Neural progenitor cell (in vitro differentiated cells): ENCODE measurements around the gene MACROD2. TPM values are rescaled to one million over a fixed set of nuclear protein-coding genes. Genes with fewer than 3 reads are reported as not detected.
"Not testable (repeated sequence)": the region's sequence is repeated elsewhere in the genome, so short reads cannot be mapped to it uniquely, and the experiment has no call there.

Experiments used
- DNase-seq: peaks from one replicate; pipeline ENCODE4 v3.0.0-alpha.2; 2016; ENCODE audit warnings: low spot score
- H2AFZ ChIP-seq: fragments of 200-600 bp; sonication (generic); replicated peaks from 2 replicates; pipeline ENCODE4 v1.6.1; 2016; ENCODE audit warnings: antibody characterized with exemption
- H3F3A ChIP-seq: fragments of 200-600 bp; sonication (generic); 2 replicates; pipeline ENCODE4 v1.6.1; 2016; ENCODE audit warnings: antibody characterized with exemption, low read depth
- H3K27ac ChIP-seq: fragments of 200-600 bp; sonication (generic); 2 replicates; pipeline ENCODE4 v1.5.1; 2016; ENCODE audit warnings: mild to moderate bottlenecking
- H3K27me3 ChIP-seq: fragments of 200-600 bp; sonication (generic); 2 replicates; pipeline ENCODE4 v1.6.1; 2016; ENCODE audit warnings: mild to moderate bottlenecking, moderate library complexity
- H3K36me3 ChIP-seq: fragments of 200-600 bp; sonication (generic); 2 replicates; pipeline ENCODE4 v1.5.1; 2016
- H3K4me1 ChIP-seq: fragments of 200-600 bp; sonication (generic); 2 replicates; pipeline ENCODE4 v1.6.1; 2016; ENCODE audit warnings: mixed run types
- H3K4me2 ChIP-seq: fragments of 200-600 bp; sonication (generic); 2 replicates; pipeline ENCODE4 v1.6.1; 2016
- H3K4me3 ChIP-seq: fragments of 200-600 bp; sonication (generic); 2 replicates; pipeline ENCODE4 v1.5.1; 2016
- H3K79me2 ChIP-seq: fragments of 200-600 bp; sonication (generic); 2 replicates; pipeline ENCODE4 v1.6.1; 2016; ENCODE audit warnings: low read depth
- H3K9ac ChIP-seq: fragments of 200-600 bp; sonication (generic); 2 replicates; pipeline ENCODE4 v1.6.1; 2016
- H3K9me3 ChIP-seq: fragments of 200-600 bp; sonication (generic); 2 replicates; pipeline ENCODE4 v1.5.1; 2016; ENCODE audit warnings: low read depth
- H4K20me1 ChIP-seq: fragments of 200-600 bp; sonication (generic); 2 replicates; pipeline ENCODE4 v1.6.1; 2016; ENCODE audit warnings: low read depth
- H3K27ac Mint-ChIP-seq: 3 replicates; pipeline ENCODE4 v1.8.0; 2021; ENCODE audit warnings: mixed read lengths
- H3K27me3 Mint-ChIP-seq: 2 replicates; pipeline ENCODE4 v1.8.0; 2022; ENCODE audit warnings: low read depth, mild to moderate bottlenecking, inconsistent platforms, moderate library complexity, mixed read lengths; ENCODE audit not compliant: insufficient read depth
- H3K36me3 Mint-ChIP-seq: 3 replicates; pipeline ENCODE4 v1.8.0; 2021; ENCODE audit warnings: mixed read lengths
- H3K4me1 Mint-ChIP-seq: 3 replicates; pipeline ENCODE4 v1.8.0; 2021; ENCODE audit warnings: mixed read lengths
- H3K4me3 Mint-ChIP-seq: 3 replicates; pipeline ENCODE4 v1.8.0; 2021; ENCODE audit warnings: mild to moderate bottlenecking, moderate library complexity, mixed read lengths
- H3K9me3 Mint-ChIP-seq: 3 replicates; pipeline ENCODE4 v1.8.0; 2020; ENCODE audit warnings: mixed read lengths
- EZH2 ChIP-seq: fragments of 200-600 bp; sonication (generic); IDR thresholded peaks from 2 replicates; pipeline ENCODE4 v1.6.1; 2017; ENCODE audit warnings: antibody characterized with exemption, mild to moderate bottlenecking, moderate library complexity
- EZH2phosphoT487 ChIP-seq: fragments of 200-600 bp; sonication (generic); IDR thresholded peaks from 2 replicates; pipeline ENCODE4 v1.6.1; 2017; ENCODE audit warnings: antibody characterized with exemption
- total RNA-seq: library from RNA; depleted of rRNA; stranded (reverse); fragments of >200 nt; gene quantifications from 2 replicates; pipeline ENCODE4 v1.2.3, GENCODE V29; 2015; ENCODE audit warnings: low replicate concordance
- TF ChIP-seq, protein P1 (sequence below): fragments of 200-600 bp; sonication (generic); IDR thresholded peaks from 2 replicates; pipeline ENCODE4 v1.5.1; 2017; ENCODE audit warnings: antibody characterized with exemption, mild to moderate bottlenecking

MACROD2 gene
- total RNA-seq, 1 donor from 2014 or later, result 11.9 TPM

DNA sequence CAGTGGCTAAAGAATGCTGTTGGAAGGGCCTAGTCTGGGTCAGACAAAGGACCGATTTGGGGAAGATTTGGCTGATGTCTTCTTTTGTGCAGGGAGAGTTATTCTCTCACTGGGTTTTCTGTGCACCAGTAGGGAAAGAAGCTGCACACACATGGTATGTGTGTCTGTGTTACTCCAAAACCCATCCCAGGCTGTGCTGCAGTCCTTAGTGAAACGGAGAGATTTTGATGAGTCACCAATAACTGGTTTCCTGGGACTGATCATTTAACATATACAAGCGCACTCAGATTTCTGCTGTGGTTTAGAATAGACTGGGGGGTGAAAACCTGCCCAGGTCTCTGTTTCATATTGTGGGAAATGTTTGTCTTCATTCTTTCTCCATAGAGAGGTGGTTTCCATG lies 1528.1 kb downstream of the MACROD2 start:
- Mint-ChIP-seq H3K27me3 (peaks cover 2% of the 10 kb centered on the region), H3K9me3 (peaks cover 6% of the 10 kb centered on the region), H3K36me3 (no peaks in the 10 kb centered on the region), H3K27ac (no peak overlapping the region), H3K4me1 (peaks cover 13% of the 10 kb centered on the region), H3K4me3 (no peak overlapping the region)
- Histone ChIP-seq H3K9me3 (no peaks in the 10 kb centered on the region), H3K36me3 (no peaks in the 10 kb centered on the region), H4K20me1 (no peaks in the 10 kb centered on the region), H3K9ac (no peak overlapping the region), H3K27ac (no peak overlapping the region), H2AFZ (no peak overlapping the region), H3K79me2 (no peaks in the 10 kb centered on the region), H3F3A (no peaks in the 10 kb centered on the region), H3K27me3 (no peaks in the 10 kb centered on the region), H3K4me2 (no peak overlapping the region), H3K4me3 (no peak overlapping the region), H3K4me1 (no peaks in the 10 kb centered on the region)
- TF ChIP-seq EZH2, result no peak
- TF ChIP-seq, protein P1, sequence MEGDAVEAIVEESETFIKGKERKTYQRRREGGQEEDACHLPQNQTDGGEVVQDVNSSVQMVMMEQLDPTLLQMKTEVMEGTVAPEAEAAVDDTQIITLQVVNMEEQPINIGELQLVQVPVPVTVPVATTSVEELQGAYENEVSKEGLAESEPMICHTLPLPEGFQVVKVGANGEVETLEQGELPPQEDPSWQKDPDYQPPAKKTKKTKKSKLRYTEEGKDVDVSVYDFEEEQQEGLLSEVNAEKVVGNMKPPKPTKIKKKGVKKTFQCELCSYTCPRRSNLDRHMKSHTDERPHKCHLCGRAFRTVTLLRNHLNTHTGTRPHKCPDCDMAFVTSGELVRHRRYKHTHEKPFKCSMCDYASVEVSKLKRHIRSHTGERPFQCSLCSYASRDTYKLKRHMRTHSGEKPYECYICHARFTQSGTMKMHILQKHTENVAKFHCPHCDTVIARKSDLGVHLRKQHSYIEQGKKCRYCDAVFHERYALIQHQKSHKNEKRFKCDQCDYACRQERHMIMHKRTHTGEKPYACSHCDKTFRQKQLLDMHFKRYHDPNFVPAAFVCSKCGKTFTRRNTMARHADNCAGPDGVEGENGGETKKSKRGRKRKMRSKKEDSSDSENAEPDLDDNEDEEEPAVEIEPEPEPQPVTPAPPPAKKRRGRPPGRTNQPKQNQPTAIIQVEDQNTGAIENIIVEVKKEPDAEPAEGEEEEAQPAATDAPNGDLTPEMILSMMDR, result no peak
- no peak for TF ChIP-seq EZH2phosphoT487
- DNase-seq, result no peak

DNA sequence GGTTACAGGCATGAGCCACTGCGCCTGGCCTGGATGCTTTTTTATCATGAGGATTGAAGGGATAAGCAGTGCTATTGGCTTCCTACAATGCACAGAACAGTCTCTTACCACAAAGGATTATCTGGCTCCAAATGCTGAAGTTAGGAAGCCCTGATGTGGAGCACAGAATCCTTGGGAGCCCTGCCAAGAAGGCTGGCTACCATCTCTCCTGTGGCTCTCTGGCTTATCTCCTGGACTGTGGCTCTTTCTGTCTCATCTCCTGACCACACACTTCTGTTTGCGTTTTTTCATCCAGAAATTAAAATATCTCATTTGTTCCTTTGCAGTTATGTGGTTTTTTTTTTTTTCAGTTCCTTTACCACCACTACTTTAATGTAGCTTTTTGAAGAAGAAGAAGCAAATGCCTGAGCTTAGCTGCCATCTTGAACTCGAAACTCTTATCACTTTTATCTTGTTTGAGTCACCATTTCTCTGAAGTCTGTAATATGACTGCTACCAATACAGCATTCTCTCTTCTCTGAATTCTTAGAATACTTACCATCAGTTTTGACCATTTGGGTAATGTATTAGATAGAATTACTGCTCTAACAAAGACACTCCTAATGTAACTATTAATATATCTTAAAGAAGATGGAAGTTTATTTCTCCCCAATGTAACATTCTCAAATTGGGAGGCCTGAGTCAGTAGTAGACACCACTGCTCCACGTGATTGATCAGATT lies 1533.2 kb downstream of the MACROD2 start:
- Histone ChIP-seq H2AFZ (no peak overlapping the region), H3K27ac (no peak overlapping the region), H3K36me3 (no peaks in the 10 kb centered on the region), H3K4me1 (no peaks in the 10 kb centered on the region), H3K4me3 (no peak overlapping the region), H3K27me3 (no peaks in the 10 kb centered on the region), H3K9me3 (no peaks in the 10 kb centered on the region), H3K4me2 (no peak overlapping the region), H3K9ac (no peak overlapping the region), H4K20me1 (no peaks in the 10 kb centered on the region), H3F3A (no peaks in the 10 kb centered on the region), H3K79me2 (no peaks in the 10 kb centered on the region)
- H3K4me3 Mint-ChIP-seq, result no peak overlapping the region
- H3K27ac Mint-ChIP-seq, result no peak overlapping the region
- no peaks in the 10 kb centered on the region for H3K36me3 Mint-ChIP-seq
- TF ChIP-seq, protein P1, result no peak
- TF ChIP-seq EZH2phosphoT487 (no peak), EZH2 (no peak)
- peaks cover 4% of the 10 kb centered on the region for H3K4me1 Mint-ChIP-seq
- peaks cover 2% of the 10 kb centered on the region for H3K9me3 Mint-ChIP-seq
- no peak for DNase-seq
- H3K27me3 Mint-ChIP-seq, result no peaks in the 10 kb centered on the region

DNA sequence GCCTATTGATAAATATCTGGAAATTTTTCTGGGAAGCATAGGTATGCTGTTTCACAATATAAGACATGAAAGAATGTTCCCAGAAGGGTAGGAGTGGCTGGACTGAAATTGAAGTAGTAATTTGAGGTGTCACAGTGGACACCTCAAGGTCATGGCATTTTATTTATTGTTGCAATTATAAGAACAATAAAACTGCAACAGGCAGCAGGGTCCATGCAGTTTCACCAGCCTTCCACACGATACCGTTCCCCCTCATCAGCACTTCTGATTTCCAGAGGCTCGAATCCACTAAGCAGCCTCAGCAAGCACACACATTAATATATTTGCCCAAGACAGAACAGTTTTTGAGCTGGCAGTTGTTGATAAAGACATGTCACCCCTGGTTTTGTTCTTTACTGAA lies 1540.5 kb downstream of the MACROD2 start:
- no peak overlapping the region for H3K9ac ChIP-seq
- H2AFZ ChIP-seq, result no peak overlapping the region
- Mint-ChIP-seq H3K36me3 (peaks cover 2% of the 10 kb centered on the region), H3K27me3 (peaks cover 5% of the 10 kb centered on the region), H3K27ac (no peak overlapping the region), H3K4me1 (no peaks in the 10 kb centered on the region), H3K9me3 (peaks cover 5% of the 10 kb centered on the region), H3K4me3 (no peak overlapping the region)
- H3K4me1 ChIP-seq, result no peaks in the 10 kb centered on the region
- H4K20me1 ChIP-seq, result no peaks in the 10 kb centered on the region
- H3K4me3 ChIP-seq, result no peak overlapping the region
- H3K27me3 ChIP-seq, result no peaks in the 10 kb centered on the region
- H3K4me2 ChIP-seq, result no peak overlapping the region
- no peaks in the 10 kb centered on the region for H3F3A ChIP-seq
- DNase-seq, result no peak
- H3K36me3 ChIP-seq, result no peaks in the 10 kb centered on the region
- H3K9me3 ChIP-seq, result no peaks in the 10 kb centered on the region
- TF ChIP-seq EZH2 (no peak), EZH2phosphoT487 (no peak)
- TF ChIP-seq, protein P1, result no peak
- H3K27ac ChIP-seq, result no peak overlapping the region
- no peaks in the 10 kb centered on the region for H3K79me2 ChIP-seq

DNA sequence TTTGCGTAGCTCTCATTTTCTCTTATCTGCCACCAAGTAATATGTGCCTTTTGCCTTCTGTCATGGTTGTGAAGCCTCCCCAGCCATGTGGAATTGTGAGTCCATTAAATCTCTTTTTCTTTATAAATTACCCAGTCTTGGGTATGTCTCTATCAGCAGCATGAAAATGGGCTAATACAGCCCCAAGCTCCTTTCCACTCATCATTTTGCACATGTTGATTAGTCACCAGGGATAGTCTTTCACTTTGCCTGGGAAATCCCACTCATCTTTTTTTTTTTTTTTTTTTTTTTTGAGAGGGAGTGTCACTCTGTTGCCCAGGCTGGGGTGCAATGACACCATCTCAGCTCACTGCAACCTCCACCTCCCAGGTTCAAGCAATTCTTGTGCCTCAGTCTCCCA lies 1541.9 kb downstream of the MACROD2 start:
- not testable (repeated sequence) for H3K9ac ChIP-seq, H2AFZ ChIP-seq, H3K79me2 ChIP-seq, H3K27ac Mint-ChIP-seq, H3K4me1 Mint-ChIP-seq, DNase-seq, H3K36me3 Mint-ChIP-seq, H3K27me3 Mint-ChIP-seq, H3K36me3 ChIP-seq, H4K20me1 ChIP-seq, H3K9me3 ChIP-seq, H3K4me3 ChIP-seq, H3K9me3 Mint-ChIP-seq, H3K4me1 ChIP-seq, H3K4me2 ChIP-seq, H3F3A ChIP-seq, H3K27me3 ChIP-seq, H3K4me3 Mint-ChIP-seq, H3K27ac ChIP-seq
